ENCODE measurements around the gene STAG3.

GRCh38 chr7:100191775-100192174, 14.1 kb downstream of the STAG3 start:
- TF ChIP-seq POLR2A (IDR thresholded peaks at IDR 0.05), result no peak
- TF ChIP-seq CTCF (IDR thresholded peaks at IDR 0.05), result no peak
